Measurements from ENCODE around the gene HRH1.

DNA sequence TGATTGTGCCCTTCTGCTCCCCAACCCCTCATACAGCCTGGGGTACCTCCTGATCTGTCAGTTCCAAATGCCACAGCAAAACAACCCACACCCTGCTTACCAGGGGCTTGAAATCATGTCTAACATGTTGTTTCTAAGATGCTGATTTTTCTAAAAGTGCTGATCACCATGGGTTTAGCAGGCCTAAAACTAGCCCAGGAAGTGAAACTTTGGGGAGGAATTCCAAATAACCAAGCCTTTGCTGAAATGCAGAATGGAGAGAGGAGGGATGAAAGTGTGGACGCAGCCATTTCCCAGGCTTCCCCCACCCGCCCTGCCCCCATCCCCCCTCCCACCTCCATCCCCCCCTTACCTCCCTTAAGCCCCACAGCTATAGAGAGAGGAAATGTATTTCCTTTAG, 2.0 kb upstream of the HRH1 start:
- TF ChIP-seq, protein P1, sequence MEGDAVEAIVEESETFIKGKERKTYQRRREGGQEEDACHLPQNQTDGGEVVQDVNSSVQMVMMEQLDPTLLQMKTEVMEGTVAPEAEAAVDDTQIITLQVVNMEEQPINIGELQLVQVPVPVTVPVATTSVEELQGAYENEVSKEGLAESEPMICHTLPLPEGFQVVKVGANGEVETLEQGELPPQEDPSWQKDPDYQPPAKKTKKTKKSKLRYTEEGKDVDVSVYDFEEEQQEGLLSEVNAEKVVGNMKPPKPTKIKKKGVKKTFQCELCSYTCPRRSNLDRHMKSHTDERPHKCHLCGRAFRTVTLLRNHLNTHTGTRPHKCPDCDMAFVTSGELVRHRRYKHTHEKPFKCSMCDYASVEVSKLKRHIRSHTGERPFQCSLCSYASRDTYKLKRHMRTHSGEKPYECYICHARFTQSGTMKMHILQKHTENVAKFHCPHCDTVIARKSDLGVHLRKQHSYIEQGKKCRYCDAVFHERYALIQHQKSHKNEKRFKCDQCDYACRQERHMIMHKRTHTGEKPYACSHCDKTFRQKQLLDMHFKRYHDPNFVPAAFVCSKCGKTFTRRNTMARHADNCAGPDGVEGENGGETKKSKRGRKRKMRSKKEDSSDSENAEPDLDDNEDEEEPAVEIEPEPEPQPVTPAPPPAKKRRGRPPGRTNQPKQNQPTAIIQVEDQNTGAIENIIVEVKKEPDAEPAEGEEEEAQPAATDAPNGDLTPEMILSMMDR (IDR thresholded peaks at IDR 0.05) = no peak
- no peak for TF ChIP-seq POLR2A (IDR thresholded peaks at IDR 0.05)

Measured in adrenal gland (tissue), 5 donors.